Fibroblast of skin of back (primary cell): ENCODE measurements around the gene OR4M1. TPM values are rescaled to one million over a fixed set of nuclear protein-coding genes. Genes with fewer than 3 reads are reported as not detected.
"Not testable (repeated sequence)": the region's sequence is repeated elsewhere in the genome, so short reads cannot be mapped to it uniquely, and the experiment has no call there.

Experiments
- DNase-seq: peaks from one replicate; pipeline ENCODE4 v3.0.0-alpha.2; 2013
- polyA plus RNA-seq, 2 experiments: library from polyadenylated mRNA; unstranded; fragments of 120-200 nt; gene quantifications; one replicate each; pipeline ENCODE4 v1.2.1, GENCODE V29; 2013; ENCODE audit not compliant: insufficient read length in 2 of 2

The OR4M1 gene
- polyA plus RNA-seq (2013, experiment 1 of 2; ENCODE audit: insufficient read length) = not detected
- polyA plus RNA-seq (2013, experiment 2 of 2; ENCODE audit: insufficient read length) = not detected

GRCh38 chr14:19773204-19773603, at the start of gene OR4M1:
TSS of gene OR4M1 (plus strand) at chr14:19773504. CDS start at chr14:19780323, 6,819 bp downstream.
- DNase-seq = not testable (repeated sequence)

GRCh38 chr14:19729359-19729758, 43.9 kb upstream of the OR4M1 start:
- no peak for DNase-seq

- no peak for DNase-seq
Measured at GRCh38 chr14:19729763-19730162, 43.5 kb upstream of the OR4M1 start.

GRCh38 chr14:19733893-19734292, 39.4 kb upstream of the OR4M1 start:
- DNase-seq = not testable (repeated sequence)

- DNase-seq = no peak
Measured at GRCh38 chr14:19743256-19743655, 30.0 kb upstream of the OR4M1 start, which contains the start of gene OR4Q3. TSS of gene OR4Q3 (plus strand) at chr14:19743571.

- DNase-seq = not testable (repeated sequence)
Measured at GRCh38 chr14:19752316-19752715, 21.0 kb upstream of the OR4M1 start.

- no peak for DNase-seq
Measured at GRCh38 chr14:19754172-19754571, 19.1 kb upstream of the OR4M1 start.

- DNase-seq = not testable (repeated sequence)
Measured at GRCh38 chr14:19771491-19771890, 1.8 kb upstream of the OR4M1 start.

GRCh38 chr14:19771895-19772430, 1.3 kb upstream of the OR4M1 start:
- DNase-seq = no peak

GRCh38 chr14:19772454-19772853, 850 bp upstream of the OR4M1 start:
- DNase-seq = not testable (repeated sequence)

GRCh38 chr14:19775587-19775986, 2.3 kb downstream of the OR4M1 start:
- no peak for DNase-seq

GRCh38 chr14:19785848-19786247, 12.5 kb downstream of the OR4M1 start:
- DNase-seq = not testable (repeated sequence)

- not testable (repeated sequence) for DNase-seq
Measured at GRCh38 chr14:19787318-19787717, 14.0 kb downstream of the OR4M1 start.

GRCh38 chr14:19788150-19788549, 14.8 kb downstream of the OR4M1 start:
- not testable (repeated sequence) for DNase-seq

- not testable (repeated sequence) for DNase-seq
Measured at GRCh38 chr14:19796520-19797108, 23.3 kb downstream of the OR4M1 start.

GRCh38 chr14:19799880-19800279, 26.6 kb downstream of the OR4M1 start:
- no peak for DNase-seq

- no peak for DNase-seq
Measured at GRCh38 chr14:19800282-19801117, 27.2 kb downstream of the OR4M1 start.

GRCh38 chr14:19801118-19801464, 27.8 kb downstream of the OR4M1 start:
- no peak for DNase-seq

- DNase-seq = not testable (repeated sequence)
Measured at GRCh38 chr14:19803470-19803869, 30.2 kb downstream of the OR4M1 start, which contains the start of gene OR4N2. TSS of gene OR4N2 (plus strand) at chr14:19803770. CDS start at chr14:19827449, 23,679 bp downstream.

- DNase-seq = not testable (repeated sequence)
Measured at GRCh38 chr14:19813171-19813920, 40.0 kb downstream of the OR4M1 start.

- DNase-seq = not testable (repeated sequence)
Measured at GRCh38 chr14:19819879-19820278, 46.6 kb downstream of the OR4M1 start.

- not testable (repeated sequence) for DNase-seq
Measured at GRCh38 chr14:19821016-19821415, 47.7 kb downstream of the OR4M1 start.

GRCh38 chr14:19823178-19823577, 49.9 kb downstream of the OR4M1 start:
- DNase-seq = no peak
